Measurements from ENCODE around the gene MAP3K2.

The MAP3K2 gene

GRCh38 chr2:127405255-127405610 lies 17.5 kb upstream of the MAP3K2 start:
- DNase-seq, result no peak

DNA sequence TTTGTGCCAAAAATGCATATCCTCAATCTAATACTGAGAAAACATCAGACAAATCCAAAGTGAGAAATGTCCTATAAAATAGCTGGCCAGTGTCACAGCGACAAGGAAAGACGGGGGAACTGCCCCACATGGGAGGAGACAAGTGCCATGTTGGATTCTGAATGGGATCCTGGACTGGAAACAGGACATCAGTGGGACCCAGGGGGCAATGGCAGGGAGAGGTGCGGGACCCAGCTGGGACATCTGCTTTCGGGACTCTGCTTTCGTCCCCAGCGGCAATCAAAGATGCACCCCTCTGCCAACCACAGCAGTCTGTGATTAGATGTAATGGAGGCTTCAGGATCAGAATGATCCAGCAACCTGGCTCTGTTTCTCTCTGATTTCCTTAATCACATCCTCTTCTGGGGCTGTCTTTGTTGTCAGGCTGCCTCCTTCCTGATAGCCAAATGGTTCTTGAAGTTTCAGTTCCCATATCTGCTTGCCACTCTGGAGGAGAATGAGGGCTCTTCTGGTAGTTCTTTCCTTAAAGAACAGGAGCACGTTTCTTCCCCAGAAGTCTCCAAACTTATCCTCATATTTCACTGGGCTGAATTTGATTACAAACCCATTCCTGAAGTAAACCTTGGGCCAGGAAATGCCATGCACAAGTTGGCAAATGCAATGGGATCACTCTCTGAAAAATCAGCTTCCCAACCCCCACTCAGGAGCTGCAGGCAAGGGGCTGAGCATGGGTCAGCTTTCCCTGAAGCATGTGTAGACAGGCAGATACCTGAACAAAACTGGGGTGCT lies 16.9 kb upstream of the MAP3K2 start:
- peak; percentile 74 for DNase-seq

GRCh38 chr2:127403460-127403859 lies 15.7 kb upstream of the MAP3K2 start:
- no peak for DNase-seq

- DNase-seq, result no peak
These were observed 14.3 kb upstream of the MAP3K2 start for GRCh38 chr2:127401757-127402695.

DNA sequence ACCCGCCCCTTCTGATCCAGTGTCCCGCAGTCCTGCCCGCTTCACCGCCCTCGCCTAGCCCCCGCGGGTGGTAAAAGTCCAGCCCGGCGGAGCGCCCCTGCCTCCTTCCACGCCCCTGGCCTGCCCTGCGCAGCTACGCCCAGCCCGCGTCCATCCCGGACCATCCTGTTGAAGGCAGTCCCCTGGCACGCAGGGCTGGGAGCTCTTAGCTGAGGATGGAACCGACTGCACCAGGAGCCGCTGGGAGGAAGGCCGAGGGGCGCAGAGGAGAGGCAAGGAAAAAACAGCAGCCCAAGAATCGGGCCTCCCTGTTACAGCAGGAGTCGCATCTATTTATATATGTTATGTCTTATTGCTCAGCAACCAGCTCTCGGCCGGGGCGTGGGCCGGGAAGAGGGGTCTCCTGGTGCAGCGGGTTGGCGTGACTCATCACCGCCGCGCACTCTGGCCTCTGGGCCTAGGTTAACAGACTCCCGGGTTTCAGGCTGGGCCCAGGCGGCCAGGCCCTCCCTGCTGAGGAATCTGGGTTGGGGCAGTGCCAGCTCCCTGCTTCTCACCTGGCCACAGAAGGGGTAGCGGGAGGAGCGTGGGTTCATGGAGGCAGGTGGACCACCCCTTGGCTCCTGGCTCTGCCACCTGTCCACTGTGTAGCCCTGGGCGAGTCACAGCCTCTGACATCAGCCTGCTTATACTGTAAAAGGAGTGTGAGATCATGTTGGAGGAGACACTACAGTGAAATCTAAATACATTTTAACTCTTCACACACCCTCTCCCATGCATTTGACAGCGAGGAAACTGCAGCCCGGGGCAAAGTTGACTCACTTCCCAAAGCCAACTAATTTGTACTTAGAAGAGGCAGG lies 13.4 kb upstream of the MAP3K2 start:
- no peak for DNase-seq

DNA sequence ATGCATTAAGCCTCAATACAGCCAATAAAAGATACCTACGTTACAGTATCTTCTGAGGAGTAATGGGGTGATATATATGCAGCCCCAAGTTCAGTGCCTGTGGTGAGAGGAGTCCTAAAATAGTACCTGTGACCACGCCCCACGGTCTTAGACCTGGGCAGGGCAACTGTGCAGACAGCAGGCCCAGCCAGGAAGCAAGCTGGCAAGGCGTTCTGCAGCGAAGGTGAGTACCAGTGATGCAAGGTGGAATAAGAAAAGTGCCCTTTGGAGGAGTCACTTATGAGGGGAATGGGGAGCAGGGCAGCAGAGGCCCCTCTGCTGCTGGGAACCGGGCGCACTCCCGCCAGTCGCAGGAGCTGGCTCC lies 12.7 kb upstream of the MAP3K2 start:
- no peak for DNase-seq

GRCh38 chr2:127398239-127398590 lies 10.4 kb upstream of the MAP3K2 start:
- peak; percentile 87 for DNase-seq

DNA sequence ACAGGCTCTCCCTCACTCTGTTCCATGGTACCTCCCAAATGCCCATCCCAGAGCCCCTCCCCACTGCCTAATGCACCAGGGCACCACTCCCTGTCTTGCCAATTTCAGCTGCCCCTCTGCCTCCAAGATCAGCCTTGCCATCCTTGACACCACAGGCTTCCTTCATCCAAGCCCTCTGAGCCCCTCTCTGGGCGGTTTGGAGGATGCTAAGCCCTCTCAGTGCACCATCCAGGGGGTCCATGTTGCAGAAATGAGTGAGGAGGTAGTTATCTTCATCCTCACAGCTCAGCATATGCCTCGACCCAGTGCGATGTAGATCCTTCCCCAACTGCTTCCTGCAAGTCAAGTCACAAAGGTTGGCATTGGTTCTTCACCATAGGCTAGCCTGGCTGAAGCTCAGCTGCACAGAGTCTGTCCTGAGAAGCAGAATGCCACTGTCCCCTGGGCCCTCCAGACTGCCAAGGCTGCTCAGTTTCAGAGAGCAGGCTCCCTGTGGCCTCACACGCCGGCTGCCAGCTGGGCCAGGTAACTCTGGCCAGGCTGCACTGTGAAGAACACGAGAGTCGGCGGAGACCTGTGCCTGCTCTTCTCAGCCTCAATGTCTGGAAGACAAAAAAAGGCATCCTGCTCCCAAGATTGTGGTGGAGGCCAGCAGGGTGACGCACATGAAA lies 9.9 kb upstream of the MAP3K2 start:
- no peak for DNase-seq

DNA sequence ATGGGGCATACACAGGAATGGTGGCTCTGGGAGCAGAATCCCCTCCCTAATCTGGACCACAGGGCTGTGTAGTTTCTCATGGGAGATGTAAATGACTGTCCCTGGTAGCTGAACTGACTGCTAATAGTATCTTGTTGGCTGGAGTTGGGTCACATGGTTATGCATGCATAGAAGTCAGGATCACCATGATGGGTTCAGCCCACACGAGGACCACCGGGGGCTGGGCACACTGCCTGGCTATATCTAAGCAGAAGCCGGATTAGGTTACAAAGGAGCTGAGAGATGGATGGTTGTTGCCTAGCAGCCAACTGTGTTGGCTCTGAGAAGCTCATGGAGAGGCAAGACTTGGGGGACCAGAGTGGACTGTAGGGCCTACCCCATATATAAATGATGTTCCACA lies 6.7 kb upstream of the MAP3K2 start:
- DNase-seq, result no peak

- no peak for DNase-seq
These were observed 5.2 kb upstream of the MAP3K2 start for GRCh38 chr2:127392828-127393578.

DNA sequence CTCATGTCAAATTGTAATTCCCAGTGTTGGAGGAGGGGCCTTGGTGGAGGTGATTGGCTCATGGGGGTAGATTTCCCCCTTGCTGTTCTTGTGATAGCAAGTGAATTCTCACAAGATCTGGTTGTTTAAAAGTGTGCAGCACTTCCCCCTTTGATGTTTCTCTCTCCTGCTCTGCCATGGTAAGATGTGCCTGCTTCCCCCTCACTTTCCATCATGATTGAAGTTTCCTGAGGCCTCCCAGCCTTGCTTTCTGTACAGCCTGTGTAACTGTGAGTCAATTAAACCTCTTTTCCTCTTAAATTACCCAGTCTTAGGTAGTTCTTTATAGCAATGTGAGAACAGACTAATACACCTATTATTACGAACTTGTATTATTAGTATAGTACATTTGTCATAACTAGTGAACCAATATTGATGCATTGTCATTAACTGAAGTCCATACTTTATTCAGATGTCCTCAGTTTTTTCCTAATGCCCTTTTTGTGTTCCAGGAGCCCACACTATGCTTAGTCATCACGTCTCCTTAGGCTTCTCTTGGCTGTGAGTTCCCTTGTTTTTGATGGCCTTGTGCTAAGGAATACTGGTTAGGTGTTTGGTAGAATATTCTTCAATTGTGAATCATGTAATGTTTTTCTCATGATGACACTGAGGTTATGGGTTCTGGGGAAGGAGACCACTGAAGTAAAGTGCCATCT lies 4.5 kb upstream of the MAP3K2 start:
- no peak for DNase-seq

- DNase-seq, result peak; percentile 38
These were observed 2.1 kb upstream of the MAP3K2 start for GRCh38 chr2:127389778-127390435.

DNA sequence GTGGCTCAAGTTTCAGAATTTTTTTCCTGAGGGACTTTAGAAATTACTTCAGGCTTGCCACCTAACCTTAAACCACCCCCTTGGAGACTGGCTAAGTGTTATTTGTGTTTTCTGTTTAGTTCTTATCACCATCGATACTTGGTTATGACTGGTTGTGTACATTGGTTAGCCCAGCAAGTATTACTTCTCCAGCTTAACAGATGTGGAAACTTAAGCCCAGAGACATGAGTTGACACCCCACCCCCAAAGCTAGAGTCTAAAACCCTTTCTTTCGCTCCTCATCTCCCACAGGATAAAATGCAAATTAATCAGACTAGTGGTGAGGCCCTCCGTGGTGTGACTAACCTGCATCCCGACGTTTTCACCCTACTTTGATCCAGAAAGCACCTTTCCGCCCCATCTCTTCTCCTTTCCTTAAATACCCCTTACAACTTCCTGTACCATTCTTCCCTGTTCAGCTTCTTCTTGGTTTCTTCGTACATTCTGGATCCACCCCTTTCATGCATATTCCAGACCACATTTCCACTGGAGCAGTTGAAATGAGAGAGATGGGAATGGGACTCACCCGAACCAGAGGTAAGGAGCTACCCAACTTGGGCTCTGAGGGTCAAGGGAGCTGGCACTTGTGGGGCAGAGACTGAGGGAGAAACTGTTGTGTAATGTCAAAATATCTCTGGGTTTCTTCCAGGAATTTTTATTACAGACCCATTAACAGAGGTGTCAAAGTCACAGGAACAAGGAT lies 819 bp upstream of the MAP3K2 start:
- peak; percentile 22 for DNase-seq

DNA sequence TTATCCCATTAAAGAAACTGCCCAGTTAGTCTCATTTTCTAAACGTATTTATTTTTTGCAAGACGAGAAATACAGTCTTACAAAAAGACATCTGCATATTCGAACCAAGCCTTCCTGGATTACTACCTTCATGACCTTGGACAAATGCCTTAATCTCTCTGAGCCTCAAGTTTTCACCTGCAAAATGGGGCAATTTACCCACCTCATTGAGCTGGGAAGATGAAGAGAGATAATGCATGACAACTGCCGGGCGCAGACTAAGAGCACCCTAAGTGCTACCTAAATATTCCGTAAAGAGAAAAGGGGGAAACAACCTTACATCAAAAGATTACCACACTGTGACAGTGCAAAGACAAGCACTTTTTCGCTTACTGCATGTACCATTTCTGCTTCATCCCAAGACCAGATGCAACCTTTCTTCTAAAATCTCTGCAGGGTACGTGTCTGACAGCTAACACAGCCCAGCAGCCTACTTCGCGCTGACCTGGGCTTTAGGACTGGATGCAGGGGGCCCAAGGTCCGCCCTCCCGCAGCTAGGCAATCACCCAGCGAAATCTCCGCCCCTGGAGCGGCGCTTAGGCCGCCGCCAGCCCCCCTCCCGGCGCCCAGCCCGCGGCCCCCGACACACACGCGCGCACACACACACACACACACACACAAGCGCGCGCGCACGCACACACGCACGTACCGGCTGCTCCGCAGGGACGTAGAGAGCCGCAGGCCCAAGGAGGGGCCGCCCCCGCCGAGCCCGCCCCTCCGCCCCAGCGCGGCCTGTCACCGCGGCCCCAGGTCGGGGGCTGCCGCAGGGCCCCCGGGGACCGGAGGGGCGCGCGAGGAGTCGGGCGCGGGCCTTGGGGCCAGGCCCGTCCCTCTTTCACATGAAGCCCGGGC lies 766 bp downstream of the MAP3K2 start:
- peak; percentile 78 for DNase-seq

DNA sequence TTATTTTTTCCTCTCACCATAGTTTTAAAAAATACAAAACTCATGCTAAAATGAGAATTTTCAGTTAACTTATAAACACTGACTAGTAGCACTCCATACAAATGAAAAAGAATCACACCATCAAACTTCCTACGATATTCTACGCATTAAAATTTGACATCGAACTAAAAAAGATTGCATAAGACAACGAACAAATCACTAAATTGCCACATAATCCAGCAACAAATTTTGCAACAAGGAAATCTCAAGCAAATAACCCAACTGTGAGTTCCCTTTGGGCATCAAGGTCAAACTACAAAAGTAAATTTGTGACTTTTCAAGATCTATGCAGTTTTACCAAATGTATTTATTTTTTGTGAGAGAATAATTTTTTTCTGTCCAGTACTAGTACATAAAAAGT lies 1.5 kb downstream of the MAP3K2 start:
- peak; percentile 69 for DNase-seq

DNA sequence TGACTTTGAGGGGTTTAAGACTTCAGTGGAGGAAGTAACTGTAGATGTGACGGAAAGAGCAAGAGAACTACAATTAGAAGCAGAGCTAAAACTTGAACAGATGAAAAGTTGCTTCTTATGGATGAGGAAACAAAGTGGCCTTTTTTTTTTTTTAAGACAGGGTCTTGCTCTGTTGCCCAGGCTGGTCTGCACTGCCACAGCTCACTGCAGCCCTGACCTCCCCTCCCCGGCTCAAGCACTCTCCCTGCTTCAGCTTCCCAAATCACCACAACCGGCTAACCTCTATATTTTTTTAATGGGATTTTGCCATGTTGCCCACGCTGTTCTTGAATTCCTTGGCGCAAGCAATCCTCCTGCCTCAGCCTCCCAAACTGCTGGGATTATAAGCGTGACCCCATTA lies 3.2 kb downstream of the MAP3K2 start:
- no peak for DNase-seq

- DNase-seq, result no peak
These were observed 4.9 kb downstream of the MAP3K2 start for GRCh38 chr2:127382831-127383230.

DNA sequence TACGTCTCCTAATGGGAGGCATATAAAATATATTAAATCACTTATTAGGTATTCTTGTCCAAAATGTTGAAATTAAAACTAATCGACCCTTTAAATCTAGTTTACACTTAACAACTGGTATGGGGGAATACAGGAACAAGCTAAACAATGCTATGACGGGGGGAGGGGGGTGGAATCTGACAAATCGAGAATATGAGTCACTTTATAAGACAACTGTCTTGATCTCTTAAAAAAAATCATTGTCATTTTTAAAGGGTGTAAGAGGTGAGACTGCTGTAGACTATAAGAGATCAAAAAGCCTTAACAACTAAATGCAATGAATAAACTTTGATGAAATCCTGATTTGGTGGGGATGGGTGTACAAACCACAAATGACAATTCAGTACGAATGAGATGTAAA lies 6.0 kb downstream of the MAP3K2 start:
- DNase-seq, result no peak
